K562 (cell line): ENCODE measurements around the gene AZGP1.

Source experiments
- YY1 ChIP-seq, 3 experiments: IDR thresholded peaks; 2 replicates each; pipeline ENCODE4 v1.6.1; 2011; ENCODE audit warnings: low read length in 2 of 3, mild to moderate bottlenecking in 2 of 3, moderate library complexity in 2 of 3, borderline replicate concordance in 1 of 3, control low read depth in 1 of 3, low read depth in 1 of 3; ENCODE audit not compliant: insufficient read depth in 3 of 3, insufficient replicate concordance in 2 of 3, control insufficient read depth in 1 of 3, insufficient read length in 1 of 3; ENCODE audit errors: extremely low read depth in 1 of 3
- TF ChIP-seq, protein P1 (sequence below), 2 experiments: IDR thresholded peaks; 2 replicates each; pipeline ENCODE4 v1.6.1; 2011; ENCODE audit warnings: borderline replicate concordance in 1 of 2, control low read depth in 1 of 2, low read depth in 1 of 2, low read length in 1 of 2, mild to moderate bottlenecking in 1 of 2, mixed read lengths in 1 of 2, moderate library complexity in 1 of 2; ENCODE audit not compliant: insufficient read depth in 1 of 2, insufficient read length in 1 of 2, poor library complexity in 1 of 2, severe bottlenecking in 1 of 2; ENCODE audit errors: extremely low read depth in 1 of 2
- TF ChIP-seq, protein P2 (sequence below), 3 experiments: IDR thresholded peaks in 2 of 3; conservative IDR thresholded peaks in 1 of 3; 2 replicates each; pipeline ENCODE4 v1.5.1; 2011 to 2012; ENCODE audit warnings: low read length in 3 of 3, mild to moderate bottlenecking in 3 of 3, control low read depth in 2 of 3, improper control_type of control experiment in 1 of 3, inconsistent platforms in 1 of 3, low read depth in 1 of 3, mixed read lengths in 1 of 3, moderate library complexity in 1 of 3; ENCODE audit not compliant: insufficient read depth in 2 of 3

DNA sequence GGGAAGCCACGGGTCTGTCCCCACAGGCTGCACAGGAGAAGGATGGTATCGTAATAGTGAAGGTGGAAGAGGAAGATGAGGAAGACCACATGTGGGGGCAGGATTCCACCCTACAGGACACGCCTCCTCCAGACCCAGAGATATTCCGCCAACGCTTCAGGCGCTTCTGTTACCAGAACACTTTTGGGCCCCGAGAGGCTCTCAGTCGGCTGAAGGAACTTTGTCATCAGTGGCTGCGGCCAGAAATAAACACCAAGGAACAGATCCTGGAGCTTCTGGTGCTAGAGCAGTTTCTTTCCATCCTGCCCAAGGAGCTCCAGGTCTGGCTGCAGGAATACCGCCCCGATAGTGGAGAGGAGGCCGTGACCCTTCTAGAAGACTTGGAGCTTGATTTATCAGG lies 47.7 kb upstream of the AZGP1 start:
- TF ChIP-seq YY1 (IDR thresholded peaks at IDR 0.05; ENCODE audit: borderline replicate concordance in 1 of 3, control insufficient read depth in 1 of 3, extremely low read depth in 1 of 3, insufficient read depth in 3 of 3, insufficient read length in 1 of 3, insufficient replicate concordance in 2 of 3, low read depth in 1 of 3, low read length in 2 of 3) = no peak
- TF ChIP-seq, protein P1, sequence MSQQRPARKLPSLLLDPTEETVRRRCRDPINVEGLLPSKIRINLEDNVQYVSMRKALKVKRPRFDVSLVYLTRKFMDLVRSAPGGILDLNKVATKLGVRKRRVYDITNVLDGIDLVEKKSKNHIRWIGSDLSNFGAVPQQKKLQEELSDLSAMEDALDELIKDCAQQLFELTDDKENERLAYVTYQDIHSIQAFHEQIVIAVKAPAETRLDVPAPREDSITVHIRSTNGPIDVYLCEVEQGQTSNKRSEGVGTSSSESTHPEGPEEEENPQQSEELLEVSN (IDR thresholded peaks at IDR 0.05; ENCODE audit: borderline replicate concordance in 1 of 2, extremely low read depth in 1 of 2, insufficient read depth in 1 of 2, insufficient read length in 1 of 2, low read depth in 1 of 2, low read length in 1 of 2, poor library complexity in 1 of 2, severe bottlenecking in 1 of 2) = no peak
- TF ChIP-seq, protein P2, sequence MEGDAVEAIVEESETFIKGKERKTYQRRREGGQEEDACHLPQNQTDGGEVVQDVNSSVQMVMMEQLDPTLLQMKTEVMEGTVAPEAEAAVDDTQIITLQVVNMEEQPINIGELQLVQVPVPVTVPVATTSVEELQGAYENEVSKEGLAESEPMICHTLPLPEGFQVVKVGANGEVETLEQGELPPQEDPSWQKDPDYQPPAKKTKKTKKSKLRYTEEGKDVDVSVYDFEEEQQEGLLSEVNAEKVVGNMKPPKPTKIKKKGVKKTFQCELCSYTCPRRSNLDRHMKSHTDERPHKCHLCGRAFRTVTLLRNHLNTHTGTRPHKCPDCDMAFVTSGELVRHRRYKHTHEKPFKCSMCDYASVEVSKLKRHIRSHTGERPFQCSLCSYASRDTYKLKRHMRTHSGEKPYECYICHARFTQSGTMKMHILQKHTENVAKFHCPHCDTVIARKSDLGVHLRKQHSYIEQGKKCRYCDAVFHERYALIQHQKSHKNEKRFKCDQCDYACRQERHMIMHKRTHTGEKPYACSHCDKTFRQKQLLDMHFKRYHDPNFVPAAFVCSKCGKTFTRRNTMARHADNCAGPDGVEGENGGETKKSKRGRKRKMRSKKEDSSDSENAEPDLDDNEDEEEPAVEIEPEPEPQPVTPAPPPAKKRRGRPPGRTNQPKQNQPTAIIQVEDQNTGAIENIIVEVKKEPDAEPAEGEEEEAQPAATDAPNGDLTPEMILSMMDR (IDR thresholded peaks at IDR 0.05 in 2 of 3, conservative IDR thresholded peaks at IDR 0.05 in 1 of 3; ENCODE audit: insufficient read depth in 2 of 3, low read depth in 1 of 3, low read length in 3 of 3) = no peak
